T-helper 17 cell (primary cell): ENCODE measurements around the gene TSPAN7. TPM values are rescaled to one million over a fixed set of nuclear protein-coding genes. Genes with fewer than 3 reads are reported as not detected.

ENCODE experiments used
- ATAC-seq: fragments of 150-1000 bp; cut with Tn5 transposase; 2 replicates; pipeline ENCODE4 v1.10.0; 2021; ENCODE audit warnings: mild to moderate bottlenecking, moderate library complexity
- DNase-seq, 3 donors: peaks; one replicate each; pipeline versions ENCODE4 v3.0.0 to v3.0.0-alpha.2; 2020 to 2021
- H3K9me3 ChIP-seq: one replicate; pipeline ENCODE4 v1.7.0; 2013; ENCODE audit warnings: low read length, mild to moderate bottlenecking; ENCODE audit not compliant: control insufficient read depth, poor library complexity, severe bottlenecking
- H3K27ac Mint-ChIP-seq: one replicate; pipeline ENCODE4 v1.8.0; 2022; ENCODE audit warnings: mild to moderate bottlenecking, moderate library complexity, mixed read lengths
- H3K27me3 Mint-ChIP-seq: one replicate; pipeline ENCODE4 v1.8.0; 2022; ENCODE audit warnings: mixed read lengths
- H3K36me3 Mint-ChIP-seq: one replicate; pipeline ENCODE4 v1.8.0; 2022; ENCODE audit warnings: low read depth, mixed read lengths
- H3K4me1 Mint-ChIP-seq: one replicate; pipeline ENCODE4 v1.8.0; 2022; ENCODE audit warnings: mild to moderate bottlenecking, mixed read lengths
- H3K4me3 Mint-ChIP-seq: one replicate; pipeline ENCODE4 v1.8.0; 2022; ENCODE audit warnings: mild to moderate bottlenecking, moderate library complexity, mixed read lengths
- total RNA-seq, 4 donors: library from RNA in 2 of 4; stranded (reverse) in 2 of 4; gene quantifications; one replicate each; pipeline ENCODE4 v1.2.3 and lab custom pipeline; 2022 to 2026

The TSPAN7 gene
- total RNA-seq, 2 donors from 2014 or later, result 0.18 to 0.35 TPM

- H3K4me3 Mint-ChIP-seq, result peak overlapping the region; percentile 85
- no peaks in the 10 kb centered on the region for H3K36me3 Mint-ChIP-seq
- ATAC-seq, result no peak
- no peak for DNase-seq
- H3K27ac Mint-ChIP-seq, result no peak overlapping the region
- no peaks in the 10 kb centered on the region for H3K9me3 ChIP-seq
- H3K27me3 Mint-ChIP-seq, result no peaks in the 10 kb centered on the region
- H3K4me1 Mint-ChIP-seq, result peaks cover 2% of the 10 kb centered on the region
Measured at GRCh38 chrX:38561951-38562719, 793 bp downstream of the TSPAN7 start.

- no peaks in the 10 kb centered on the region for H3K9me3 ChIP-seq
- Mint-ChIP-seq H3K4me3 (peak overlapping the region; percentile 36), H3K27me3 (no peaks in the 10 kb centered on the region), H3K36me3 (no peaks in the 10 kb centered on the region), H3K27ac (no peak overlapping the region), H3K4me1 (peaks cover 2% of the 10 kb centered on the region)
- ATAC-seq (no peak), DNase-seq (no peak)
Measured at GRCh38 chrX:38563030-38563429, 1.7 kb downstream of the TSPAN7 start.

GRCh38 chrX:38570396-38570795, 9.1 kb downstream of the TSPAN7 start:
- Mint-ChIP-seq H3K27me3 (no peaks in the 10 kb centered on the region), H3K4me1 (no peaks in the 10 kb centered on the region), H3K4me3 (no peak overlapping the region), H3K27ac (no peak overlapping the region), H3K36me3 (no peaks in the 10 kb centered on the region)
- ATAC-seq, result no peak
- no peaks in the 10 kb centered on the region for H3K9me3 ChIP-seq
- no peak for DNase-seq

GRCh38 chrX:38571058-38571457, 9.7 kb downstream of the TSPAN7 start:
- no peaks in the 10 kb centered on the region for H3K36me3 Mint-ChIP-seq
- ATAC-seq (no peak), DNase-seq (no peak)
- H3K4me3 Mint-ChIP-seq, result no peak overlapping the region
- H3K4me1 Mint-ChIP-seq, result no peaks in the 10 kb centered on the region
- no peak overlapping the region for H3K27ac Mint-ChIP-seq
- H3K27me3 Mint-ChIP-seq, result no peaks in the 10 kb centered on the region
- no peaks in the 10 kb centered on the region for H3K9me3 ChIP-seq

- H3K4me3 Mint-ChIP-seq, result no peak overlapping the region
- no peaks in the 10 kb centered on the region for H3K4me1 Mint-ChIP-seq
- H3K36me3 Mint-ChIP-seq, result no peaks in the 10 kb centered on the region
- H3K27me3 Mint-ChIP-seq, result no peaks in the 10 kb centered on the region
- no peak overlapping the region for H3K27ac Mint-ChIP-seq
- H3K9me3 ChIP-seq, result no peaks in the 10 kb centered on the region
- ATAC-seq (no peak), DNase-seq (no peak)
Measured at GRCh38 chrX:38574858-38575257, 13.5 kb downstream of the TSPAN7 start.

- no peaks in the 10 kb centered on the region for H3K36me3 Mint-ChIP-seq
- no peaks in the 10 kb centered on the region for H3K4me1 Mint-ChIP-seq
- no peak for DNase-seq
- no peaks in the 10 kb centered on the region for H3K27me3 Mint-ChIP-seq
- H3K9me3 ChIP-seq, result no peaks in the 10 kb centered on the region
- H3K27ac Mint-ChIP-seq, result no peak overlapping the region
- no peak for ATAC-seq
- no peak overlapping the region for H3K4me3 Mint-ChIP-seq
Measured at GRCh38 chrX:38575888-38576287, 14.5 kb downstream of the TSPAN7 start.

GRCh38 chrX:38577738-38578137, 16.4 kb downstream of the TSPAN7 start:
- Mint-ChIP-seq H3K4me3 (no peak overlapping the region), H3K36me3 (no peaks in the 10 kb centered on the region), H3K4me1 (no peaks in the 10 kb centered on the region), H3K27me3 (no peaks in the 10 kb centered on the region), H3K27ac (no peak overlapping the region)
- ATAC-seq (no peak), DNase-seq (no peak)
- no peaks in the 10 kb centered on the region for H3K9me3 ChIP-seq

- DNase-seq (no peak), ATAC-seq (no peak)
- Mint-ChIP-seq H3K4me1 (no peaks in the 10 kb centered on the region), H3K4me3 (no peak overlapping the region), H3K27me3 (no peaks in the 10 kb centered on the region), H3K36me3 (no peaks in the 10 kb centered on the region), H3K27ac (no peak overlapping the region)
- H3K9me3 ChIP-seq, result no peaks in the 10 kb centered on the region
Measured at GRCh38 chrX:38578167-38578566, 16.8 kb downstream of the TSPAN7 start.

GRCh38 chrX:38583181-38583580, 21.8 kb downstream of the TSPAN7 start:
- H3K4me3 Mint-ChIP-seq, result no peak overlapping the region
- DNase-seq, result no peak
- H3K27me3 Mint-ChIP-seq, result no peaks in the 10 kb centered on the region
- no peaks in the 10 kb centered on the region for H3K9me3 ChIP-seq
- H3K36me3 Mint-ChIP-seq, result no peaks in the 10 kb centered on the region
- H3K27ac Mint-ChIP-seq, result no peak overlapping the region
- H3K4me1 Mint-ChIP-seq, result no peaks in the 10 kb centered on the region
- ATAC-seq, result no peak

- Mint-ChIP-seq H3K4me1 (no peaks in the 10 kb centered on the region), H3K27me3 (peaks cover 13% of the 10 kb centered on the region), H3K27ac (no peak overlapping the region), H3K36me3 (no peaks in the 10 kb centered on the region), H3K4me3 (no peak overlapping the region)
- no peak for ATAC-seq
- no peak for DNase-seq
- H3K9me3 ChIP-seq, result no peaks in the 10 kb centered on the region
Measured at GRCh38 chrX:38594434-38594833, 33.1 kb downstream of the TSPAN7 start.

GRCh38 chrX:38595801-38596200, 34.5 kb downstream of the TSPAN7 start:
- Mint-ChIP-seq H3K27ac (no peak overlapping the region), H3K27me3 (peaks cover 13% of the 10 kb centered on the region), H3K36me3 (no peaks in the 10 kb centered on the region), H3K4me3 (no peak overlapping the region), H3K4me1 (no peaks in the 10 kb centered on the region)
- H3K9me3 ChIP-seq, result no peaks in the 10 kb centered on the region
- ATAC-seq (no peak), DNase-seq (no peak)

GRCh38 chrX:38596939-38597338, 35.6 kb downstream of the TSPAN7 start:
- Mint-ChIP-seq H3K4me1 (no peaks in the 10 kb centered on the region), H3K4me3 (no peak overlapping the region), H3K27me3 (peaks cover 13% of the 10 kb centered on the region), H3K36me3 (no peaks in the 10 kb centered on the region), H3K27ac (no peak overlapping the region)
- ATAC-seq (no peak), DNase-seq (no peak)
- H3K9me3 ChIP-seq, result no peaks in the 10 kb centered on the region

- no peak overlapping the region for H3K4me3 Mint-ChIP-seq
- no peaks in the 10 kb centered on the region for H3K36me3 Mint-ChIP-seq
- DNase-seq, result no peak
- H3K27ac Mint-ChIP-seq, result no peak overlapping the region
- no peak for ATAC-seq
- no peaks in the 10 kb centered on the region for H3K9me3 ChIP-seq
- no peaks in the 10 kb centered on the region for H3K4me1 Mint-ChIP-seq
- peaks cover 20% of the 10 kb centered on the region for H3K27me3 Mint-ChIP-seq
Measured at GRCh38 chrX:38599796-38600755, 38.7 kb downstream of the TSPAN7 start.
